Measurements from ENCODE around the gene MED27.

The MED27 gene

GRCh38 chr9:132031467-132032237 is 48.0 kb downstream of the MED27 start:
- H3K4me3 ChIP-seq (ENCODE audit: low read depth, low read length) = no peak overlapping the region
- in situ Hi-C loops (cut with HindIII; ENCODE audit: low sequenced_read_pairs) = no loop called here
- TF ChIP-seq CTCF (IDR thresholded peaks at IDR 0.05; ENCODE audit: low read depth, low read length, missing control alignments) = no peak
- DNase-seq (ENCODE audit: low read depth) = no peak

GRCh38 chr9:132030626-132031325 is 48.9 kb downstream of the MED27 start:
- no peak overlapping the region for H3K4me3 ChIP-seq (ENCODE audit: low read depth, low read length)
- TF ChIP-seq CTCF (IDR thresholded peaks at IDR 0.05; ENCODE audit: low read depth, low read length, missing control alignments) = no peak
- no peak for DNase-seq (ENCODE audit: low read depth)
- in situ Hi-C loops (cut with HindIII; ENCODE audit: low sequenced_read_pairs) = no loop called here

GRCh38 chr9:132027752-132028663 is 51.7 kb downstream of the MED27 start:
- DNase-seq (ENCODE audit: low read depth) = no peak
- in situ Hi-C loops (cut with HindIII; ENCODE audit: low sequenced_read_pairs) = no loop called here
- TF ChIP-seq CTCF (IDR thresholded peaks at IDR 0.05; ENCODE audit: low read depth, low read length, missing control alignments) = no peak
- H3K4me3 ChIP-seq (ENCODE audit: low read depth, low read length) = no peak overlapping the region

- H3K4me3 ChIP-seq (ENCODE audit: low read depth, low read length) = no peak overlapping the region
- no peak for TF ChIP-seq CTCF (IDR thresholded peaks at IDR 0.05; ENCODE audit: low read depth, low read length, missing control alignments)
- DNase-seq (ENCODE audit: low read depth) = peak; percentile 63
- in situ Hi-C loops (cut with HindIII; ENCODE audit: low sequenced_read_pairs) = no loop called here
These were observed 52.6 kb downstream of the MED27 start for GRCh38 chr9:132026932-132027585.

GRCh38 chr9:132025766-132026165 is 53.9 kb downstream of the MED27 start:
- DNase-seq (ENCODE audit: low read depth) = no peak
- no peak for TF ChIP-seq CTCF (IDR thresholded peaks at IDR 0.05; ENCODE audit: low read depth, low read length, missing control alignments)
- no peak overlapping the region for H3K4me3 ChIP-seq (ENCODE audit: low read depth, low read length)
- in situ Hi-C loops (cut with HindIII; ENCODE audit: low sequenced_read_pairs) = no loop called here

GRCh38 chr9:132024589-132024988 is 55.1 kb downstream of the MED27 start:
- in situ Hi-C loops (cut with HindIII; ENCODE audit: low sequenced_read_pairs) = no loop called here
- no peak overlapping the region for H3K4me3 ChIP-seq (ENCODE audit: low read depth, low read length)
- no peak for TF ChIP-seq CTCF (IDR thresholded peaks at IDR 0.05; ENCODE audit: low read depth, low read length, missing control alignments)
- DNase-seq (ENCODE audit: low read depth) = no peak
